Ascending aorta (tissue), 2 donors: ENCODE results near the gene MYNN. TPM values are rescaled to one million over a fixed set of nuclear protein-coding genes. Genes with fewer than 3 reads are reported as not detected.
A peak's percentile ranks its signal among the peaks of the same experiment; 100 is the strongest.

Source experiments
- DNase-seq, 2 donors: peaks; one replicate each; pipeline ENCODE4 v3.0.0-alpha.2; 2019; ENCODE audit warnings: low spot score in 2 of 2
- H3K27ac ChIP-seq, 2 donors: fragments of 200-600 bp; sonication (generic); one replicate each; pipeline ENCODE4 v1.5.1; 2016 to 2017; ENCODE audit warnings: mild to moderate bottlenecking in 1 of 2
- H3K27me3 ChIP-seq: fragments of 200-600 bp; sonication (generic); one replicate; pipeline ENCODE4 v1.5.1; 2017
- H3K36me3 ChIP-seq, 2 donors: fragments of 200-600 bp; sonication (generic); one replicate each; pipeline ENCODE4 v1.5.1; 2016
- H3K4me1 ChIP-seq, 2 donors: fragments of 200-600 bp; sonication (generic); one replicate each; pipeline ENCODE4 v1.5.1; 2016 to 2017; ENCODE audit warnings: mild to moderate bottlenecking in 1 of 2
- H3K4me3 ChIP-seq, 2 donors: fragments of 200-600 bp; sonication (generic); one replicate each; pipeline ENCODE4 v1.5.1; 2016 to 2017; ENCODE audit warnings: mild to moderate bottlenecking in 1 of 2
- H3K9me3 ChIP-seq, 2 donors: fragments of 200-600 bp; sonication (generic); one replicate each; pipeline ENCODE4 v1.5.1; 2016
- intact Hi-C: fragments of 100-400 bp; cut with DNase I; formaldehyde crosslinking; loops from one replicate; pipeline ENCODE4 v1.15.1; 2023
- total RNA-seq: library from RNA; depleted of rRNA; stranded (reverse); fragments of >200 nt; gene quantifications from one replicate; pipeline ENCODE4 v1.1.0, GENCODE V29; 2016
- TF ChIP-seq, protein P1 (sequence below), 3 experiments: fragments of 200-600 bp in 2 of 3; fragments of 450-650 bp in 1 of 3; sonication (generic) in 2 of 3; IDR thresholded peaks; one replicate each; pipeline ENCODE4 v1.5.1; 2016 to 2019; ENCODE audit warnings: antibody characterized with exemption in 3 of 3, mild to moderate bottlenecking in 1 of 3, moderate library complexity in 1 of 3

MYNN gene
- total RNA-seq, 1 donor from 2014 or later = 3.9 TPM

- no peaks in the 10 kb centered on the region for H3K9me3 ChIP-seq
Observed at GRCh38 chr3:169792359-169792758, 19.2 kb downstream of the MYNN start.

DNA sequence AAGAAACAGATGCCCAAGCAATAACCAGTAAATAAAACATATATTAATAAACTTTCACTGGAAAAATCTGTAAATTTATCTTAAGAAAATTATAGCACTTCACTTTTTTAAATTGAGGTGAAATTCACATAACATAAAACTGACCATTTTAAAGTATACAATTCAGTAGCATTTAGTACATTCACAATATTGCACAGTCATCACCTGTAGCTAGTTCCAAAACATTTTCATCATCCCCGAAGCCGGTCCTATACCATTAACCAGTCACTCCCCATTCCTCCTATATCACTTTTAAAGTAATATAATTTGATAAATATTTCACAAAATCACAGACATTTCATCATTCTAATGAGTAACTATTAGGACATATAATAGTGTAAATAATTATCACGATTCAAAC is 31.5 kb downstream of the MYNN start:
- Histone ChIP-seq H3K27ac (no peak overlapping the region), H3K4me3 (no peak overlapping the region), H3K4me1 (no peaks in the 10 kb centered on the region), H3K27me3 (no peaks in the 10 kb centered on the region), H3K9me3 (no peaks in the 10 kb centered on the region), H3K36me3 (peaks cover 0 to 6% of the 10 kb centered on the region in 2 donors)
- TF ChIP-seq, protein P1, sequence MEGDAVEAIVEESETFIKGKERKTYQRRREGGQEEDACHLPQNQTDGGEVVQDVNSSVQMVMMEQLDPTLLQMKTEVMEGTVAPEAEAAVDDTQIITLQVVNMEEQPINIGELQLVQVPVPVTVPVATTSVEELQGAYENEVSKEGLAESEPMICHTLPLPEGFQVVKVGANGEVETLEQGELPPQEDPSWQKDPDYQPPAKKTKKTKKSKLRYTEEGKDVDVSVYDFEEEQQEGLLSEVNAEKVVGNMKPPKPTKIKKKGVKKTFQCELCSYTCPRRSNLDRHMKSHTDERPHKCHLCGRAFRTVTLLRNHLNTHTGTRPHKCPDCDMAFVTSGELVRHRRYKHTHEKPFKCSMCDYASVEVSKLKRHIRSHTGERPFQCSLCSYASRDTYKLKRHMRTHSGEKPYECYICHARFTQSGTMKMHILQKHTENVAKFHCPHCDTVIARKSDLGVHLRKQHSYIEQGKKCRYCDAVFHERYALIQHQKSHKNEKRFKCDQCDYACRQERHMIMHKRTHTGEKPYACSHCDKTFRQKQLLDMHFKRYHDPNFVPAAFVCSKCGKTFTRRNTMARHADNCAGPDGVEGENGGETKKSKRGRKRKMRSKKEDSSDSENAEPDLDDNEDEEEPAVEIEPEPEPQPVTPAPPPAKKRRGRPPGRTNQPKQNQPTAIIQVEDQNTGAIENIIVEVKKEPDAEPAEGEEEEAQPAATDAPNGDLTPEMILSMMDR (IDR thresholded peaks at IDR 0.05) = no peak
- intact Hi-C loops = no loop called here
- DNase-seq = no peak

More at GRCh38 chr3:169792359-169792758, 19.2 kb downstream of the MYNN start:
- H3K27ac ChIP-seq = no peak overlapping the region
- no peak overlapping the region for H3K4me3 ChIP-seq
- no peak for DNase-seq
- intact Hi-C loops = no loop called here
- H3K27me3 ChIP-seq = no peaks in the 10 kb centered on the region
- H3K4me1 ChIP-seq = no peaks in the 10 kb centered on the region
- TF ChIP-seq, protein P1 (IDR thresholded peaks at IDR 0.05) = no peak
- peaks cover 15 to 34% of the 10 kb centered on the region in 2 donors for H3K36me3 ChIP-seq

- TF ChIP-seq, protein P1 (IDR thresholded peaks at IDR 0.05) = no peak
- H3K36me3 ChIP-seq = no peaks in the 10 kb centered on the region
- no peaks in the 10 kb centered on the region for H3K9me3 ChIP-seq
- no peak for DNase-seq
- no peaks in the 10 kb centered on the region for H3K27me3 ChIP-seq
- peaks cover 0 to 6% of the 10 kb centered on the region in 2 donors for H3K4me1 ChIP-seq
- H3K4me3 ChIP-seq = no peak overlapping the region
- H3K27ac ChIP-seq = peak overlapping the region in 1 of 2 donors; percentile 6
- intact Hi-C loops = no loop called here
Observed at GRCh38 chr3:169809230-169809795, 36.1 kb downstream of the MYNN start.

- H3K9me3 ChIP-seq = no peaks in the 10 kb centered on the region
- DNase-seq = no peak
- peaks cover 0 to 6% of the 10 kb centered on the region in 2 donors for H3K4me1 ChIP-seq
- TF ChIP-seq, protein P1 (IDR thresholded peaks at IDR 0.05) = no peak
- peak overlapping the region; percentile 58 to 73 for H3K4me3 ChIP-seq
- intact Hi-C loops = no loop called here
- no peaks in the 10 kb centered on the region for H3K27me3 ChIP-seq
- peak overlapping the region; percentile 47 to 81 for H3K27ac ChIP-seq
- no peaks in the 10 kb centered on the region for H3K36me3 ChIP-seq
Observed at GRCh38 chr3:169811631-169812331, 38.6 kb downstream of the MYNN start.

GRCh38 chr3:169812332-169813235 is 39.4 kb downstream of the MYNN start, which contains the start of the genes LRRC34 and LRRIQ4:
Gene LRRC34 (minus strand): TSS chr3:169812904. CDS start chr3:169812548, 356 bp downstream.
Gene LRRIQ4 (plus strand): TSS chr3:169812870. CDS start chr3:169821922, 9,052 bp downstream.
- Histone ChIP-seq H3K9me3 (no peaks in the 10 kb centered on the region), H3K4me3 (peak within 1 kb of the TSS; percentile 58 to 73), H3K36me3 (no peaks in the 10 kb centered on the region), H3K4me1 (peaks cover 0 to 6% of the 10 kb centered on the region in 2 donors), H3K27me3 (no peaks in the 10 kb centered on the region), H3K27ac (peak within 1 kb of the TSS; percentile 47 to 81)
- TF ChIP-seq, protein P1 (IDR thresholded peaks at IDR 0.05) = no peak
- intact Hi-C loops = no loop called here
- DNase-seq = peak in 1 of 2 donors; percentile 84
